ENCODE measurements around the gene MICALL2.
A peak's percentile ranks its signal among the peaks of the same experiment; 100 is the strongest.

The MICALL2 gene

DNA sequence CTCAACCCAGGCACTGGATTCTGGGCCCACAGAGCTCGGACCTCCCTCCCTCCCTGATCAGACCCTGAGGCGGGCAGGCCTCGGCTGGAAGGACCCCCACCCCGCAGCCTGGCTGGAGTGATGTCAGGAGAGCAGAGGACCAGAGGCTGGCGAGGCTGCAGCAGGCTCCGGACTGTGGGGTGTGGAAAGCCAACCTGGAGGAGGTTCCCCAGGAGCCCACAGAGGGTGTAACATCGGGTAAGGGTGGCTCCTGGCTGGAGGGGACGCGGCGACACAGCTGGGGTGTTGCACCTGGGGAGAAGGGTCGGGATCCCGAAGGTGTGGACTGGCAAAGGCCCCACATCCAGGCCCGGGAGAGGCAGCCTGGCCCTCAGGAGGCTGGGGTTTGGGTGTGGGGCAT lies 8.9 kb upstream of the MICALL2 start:
- no peak for DNase-seq (ENCODE audit: low read depth)

DNA sequence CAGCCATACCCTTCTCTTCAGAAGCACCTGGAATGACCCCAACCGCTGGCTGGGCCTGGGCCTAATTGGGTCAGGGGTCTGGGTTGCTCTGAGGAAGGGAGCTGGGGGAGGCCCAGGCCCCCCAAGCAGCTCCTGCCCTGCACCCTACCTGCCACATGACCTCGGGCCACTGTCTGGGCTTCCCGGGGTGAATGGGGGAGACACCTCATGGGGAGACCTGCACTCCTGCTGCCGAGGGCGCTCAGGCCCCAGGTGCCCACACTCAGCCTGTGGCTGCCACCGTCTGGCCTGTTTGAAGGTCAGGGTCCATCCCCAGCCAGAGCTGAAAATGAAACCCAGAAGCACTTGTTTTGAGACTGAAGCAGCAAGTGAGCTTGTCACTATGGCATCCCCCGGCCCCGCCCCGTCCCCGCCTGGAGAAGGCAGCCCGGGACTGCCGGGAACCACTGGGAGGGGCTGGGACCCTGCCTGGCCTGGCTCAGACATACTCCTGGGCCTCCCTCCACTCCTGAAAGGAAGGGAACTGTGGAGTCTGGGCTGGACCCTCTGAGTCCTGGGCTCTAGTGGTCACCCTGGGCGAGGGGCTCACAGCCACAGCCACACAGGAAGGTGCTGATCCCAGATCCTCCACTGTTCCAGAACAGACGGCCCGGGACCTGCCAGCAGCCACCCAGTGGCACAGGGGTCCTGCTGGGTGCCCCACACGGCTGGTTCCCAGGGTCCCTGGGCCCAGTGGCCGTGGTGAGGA lies 7.4 kb upstream of the MICALL2 start:
- DNase-seq (ENCODE audit: low read depth), result no peak

DNA sequence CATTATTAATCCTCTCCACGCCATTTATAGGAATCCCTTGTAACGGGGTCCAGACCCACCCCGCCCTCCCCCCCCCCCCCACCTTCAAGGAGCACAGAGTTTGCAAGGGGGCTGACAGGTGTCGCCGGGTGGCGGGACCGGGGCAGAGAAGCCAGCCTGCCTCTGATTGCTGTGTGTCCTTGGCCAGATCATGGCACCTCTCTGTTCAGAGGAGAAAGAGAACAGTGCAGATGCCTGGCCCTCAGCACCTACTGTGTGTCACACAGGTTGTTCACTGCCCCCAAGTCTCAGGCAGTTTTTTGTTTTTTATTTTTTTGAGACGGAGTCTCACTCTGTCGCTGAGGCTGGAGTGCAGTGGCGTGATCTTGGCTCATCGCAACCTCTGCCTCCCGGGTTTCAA lies 5.4 kb upstream of the MICALL2 start:
- no peak for DNase-seq (ENCODE audit: low read depth)

DNA sequence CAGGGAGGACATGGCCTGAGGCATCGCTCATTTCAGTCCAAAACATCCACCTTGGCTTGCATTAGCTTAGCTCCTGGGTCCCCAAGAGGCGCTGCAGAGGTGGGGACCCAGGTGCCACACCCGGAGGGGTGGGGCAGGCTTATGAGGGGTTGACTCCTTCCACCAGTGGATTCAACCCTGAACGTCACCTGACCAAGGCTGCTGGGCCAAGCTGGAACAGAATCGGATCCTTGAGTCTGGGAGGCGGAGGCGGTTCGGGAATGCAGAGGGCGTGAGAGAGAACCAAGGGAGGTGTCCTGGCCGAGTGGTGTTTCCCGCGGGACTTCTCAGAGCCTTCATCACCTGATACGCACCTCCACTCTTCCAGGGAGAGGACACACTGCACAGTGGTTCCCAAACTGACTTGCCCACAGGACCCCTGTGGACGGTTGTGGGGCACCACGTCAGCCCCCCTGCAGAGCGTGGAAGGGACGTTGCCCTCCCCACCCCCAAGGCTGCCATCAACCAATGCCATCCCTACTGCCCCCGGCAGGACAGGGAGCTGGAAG lies 4.5 kb upstream of the MICALL2 start:
- no peak for DNase-seq (ENCODE audit: low read depth)

DNA sequence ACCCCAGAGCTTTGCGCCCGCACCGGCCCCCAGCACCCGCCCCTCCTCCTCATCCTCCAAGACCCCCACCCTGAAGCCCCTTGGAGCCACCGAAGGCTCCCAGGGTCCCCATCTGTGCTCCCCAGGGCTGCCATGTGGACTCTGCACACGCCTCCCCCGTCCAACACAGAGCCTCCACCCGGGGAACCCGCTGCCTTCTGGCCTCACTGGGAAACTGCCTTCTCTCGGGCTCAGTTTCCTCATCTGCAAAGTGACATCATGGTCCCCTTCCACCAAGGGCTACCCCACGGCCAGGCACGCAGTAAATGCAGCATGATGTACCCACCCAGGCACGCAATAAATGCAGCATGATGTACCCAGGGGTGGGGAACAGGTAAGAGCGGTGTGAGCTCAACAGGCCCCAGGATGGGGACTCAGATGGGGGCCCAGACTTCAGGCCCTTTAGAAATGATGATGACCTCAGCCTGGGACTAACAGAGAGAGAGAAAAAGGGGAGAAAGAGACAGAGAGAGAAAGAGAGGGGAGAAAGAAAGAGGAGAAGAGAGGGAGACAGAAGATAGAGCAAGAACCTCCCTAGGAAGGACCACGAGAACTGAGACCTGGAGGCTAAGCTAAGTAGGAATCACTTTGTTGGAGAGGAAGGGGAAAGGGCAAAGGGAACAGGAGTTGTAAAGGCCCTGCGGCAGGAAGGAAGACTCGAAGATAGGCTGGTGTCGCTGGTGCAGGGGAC lies 2.5 kb upstream of the MICALL2 start:
- DNase-seq (ENCODE audit: low read depth), result no peak

DNA sequence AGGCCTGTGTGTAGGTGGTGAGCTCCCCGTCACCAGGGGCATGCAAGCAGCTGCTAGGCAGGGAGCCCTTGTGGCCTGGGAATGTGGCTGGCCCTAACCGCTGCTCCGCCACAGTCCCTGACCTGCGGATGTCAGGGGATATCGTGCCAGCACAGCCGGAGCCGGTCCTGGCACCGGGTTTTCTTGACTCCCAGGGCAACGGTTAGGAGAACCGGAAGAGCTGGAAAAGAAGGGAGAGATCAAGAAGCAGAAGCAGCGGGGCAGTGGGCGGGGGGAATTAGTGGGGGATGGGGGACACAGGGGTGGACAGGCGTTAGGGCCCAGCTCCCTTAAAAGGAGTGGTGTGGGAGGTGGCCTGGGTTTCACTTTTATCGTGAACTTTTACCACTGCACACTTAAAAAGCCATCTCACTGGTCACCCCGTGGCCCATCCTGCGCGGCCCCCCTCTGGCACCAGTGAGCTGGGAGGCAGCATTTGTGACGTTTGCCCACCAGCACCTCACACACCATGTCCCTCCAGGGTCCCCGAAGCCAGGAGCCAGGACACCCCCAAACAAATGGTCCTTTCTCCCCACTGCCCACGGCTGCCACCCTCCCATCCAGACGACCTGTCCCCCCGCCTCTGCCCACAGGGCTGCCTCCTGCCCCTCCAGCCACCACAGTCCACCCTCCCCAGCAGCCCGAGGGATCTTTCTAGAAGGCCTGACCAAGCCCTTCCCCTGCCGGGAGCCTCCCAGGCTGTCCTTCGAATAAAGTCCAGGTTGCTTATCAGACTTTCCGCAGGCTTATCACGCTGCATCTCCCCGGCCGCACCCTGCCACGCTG lies 1.8 kb upstream of the MICALL2 start:
- no peak for DNase-seq (ENCODE audit: low read depth)

DNA sequence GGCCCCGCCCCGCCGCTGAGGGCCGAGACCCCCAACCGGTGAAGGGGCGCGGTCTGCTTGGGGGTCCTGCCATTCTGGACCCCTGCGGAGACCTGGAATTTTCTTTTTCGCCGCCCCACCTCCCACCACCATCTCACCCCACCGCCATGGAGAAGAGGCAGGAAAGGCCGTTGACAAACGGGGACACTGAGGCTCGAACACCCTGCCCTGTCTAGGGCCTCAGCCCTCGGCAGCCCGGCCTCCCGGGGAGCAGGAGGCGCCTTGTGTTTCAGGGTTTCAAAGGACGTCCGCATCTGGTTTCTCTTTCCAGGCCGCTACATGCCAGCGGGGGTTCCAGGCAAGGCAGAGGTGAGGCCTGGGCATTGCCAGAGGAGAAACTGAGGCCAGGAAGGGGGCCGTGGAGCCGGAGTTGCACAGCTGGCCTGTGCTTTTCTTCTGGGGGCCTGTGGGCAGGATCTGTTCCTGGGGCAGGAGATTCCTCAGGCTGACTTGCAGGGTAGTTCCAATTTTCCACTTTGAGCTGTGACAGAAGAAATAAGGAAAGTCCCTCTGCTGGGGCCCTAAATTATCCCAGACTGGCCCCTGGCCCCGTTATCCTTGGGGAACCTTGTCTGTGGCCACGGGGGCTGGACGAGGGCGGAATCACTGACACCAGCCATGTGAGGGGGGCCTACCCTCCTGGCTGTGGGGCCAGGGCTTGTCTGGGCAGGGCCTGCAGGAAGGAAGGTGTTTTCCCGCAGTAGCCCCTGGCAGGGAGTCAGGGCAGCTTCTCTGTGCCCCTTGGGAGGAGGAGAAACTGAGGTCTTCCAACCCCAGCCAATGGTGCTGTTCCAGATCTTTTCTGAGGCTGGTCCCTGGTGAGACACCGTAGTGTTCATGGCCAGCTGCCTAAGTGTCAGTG lies 900 bp upstream of the MICALL2 start:
- no peak for DNase-seq (ENCODE audit: low read depth)

DNA sequence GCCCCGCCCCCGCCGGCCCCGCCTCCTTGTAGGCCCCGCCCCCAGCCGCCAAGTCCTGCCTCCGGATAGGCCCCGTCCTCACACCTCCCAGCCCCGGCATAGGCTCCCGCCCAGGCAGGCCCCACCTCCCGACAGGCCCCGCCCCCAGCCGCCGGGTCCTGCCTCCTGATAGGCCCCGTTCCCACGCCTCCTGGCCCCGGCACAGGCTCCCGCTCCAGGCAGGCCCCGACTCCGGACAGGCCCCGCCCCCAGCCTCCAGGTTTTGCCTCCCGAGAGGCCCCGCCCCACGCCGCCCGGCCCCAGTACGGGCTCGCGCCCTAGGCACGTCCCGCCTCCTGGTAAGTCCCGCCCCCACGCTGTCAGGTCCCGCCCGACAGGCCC lies 232 bp upstream of the MICALL2 start:
- peak; percentile 93 for DNase-seq (ENCODE audit: low read depth)

DNA sequence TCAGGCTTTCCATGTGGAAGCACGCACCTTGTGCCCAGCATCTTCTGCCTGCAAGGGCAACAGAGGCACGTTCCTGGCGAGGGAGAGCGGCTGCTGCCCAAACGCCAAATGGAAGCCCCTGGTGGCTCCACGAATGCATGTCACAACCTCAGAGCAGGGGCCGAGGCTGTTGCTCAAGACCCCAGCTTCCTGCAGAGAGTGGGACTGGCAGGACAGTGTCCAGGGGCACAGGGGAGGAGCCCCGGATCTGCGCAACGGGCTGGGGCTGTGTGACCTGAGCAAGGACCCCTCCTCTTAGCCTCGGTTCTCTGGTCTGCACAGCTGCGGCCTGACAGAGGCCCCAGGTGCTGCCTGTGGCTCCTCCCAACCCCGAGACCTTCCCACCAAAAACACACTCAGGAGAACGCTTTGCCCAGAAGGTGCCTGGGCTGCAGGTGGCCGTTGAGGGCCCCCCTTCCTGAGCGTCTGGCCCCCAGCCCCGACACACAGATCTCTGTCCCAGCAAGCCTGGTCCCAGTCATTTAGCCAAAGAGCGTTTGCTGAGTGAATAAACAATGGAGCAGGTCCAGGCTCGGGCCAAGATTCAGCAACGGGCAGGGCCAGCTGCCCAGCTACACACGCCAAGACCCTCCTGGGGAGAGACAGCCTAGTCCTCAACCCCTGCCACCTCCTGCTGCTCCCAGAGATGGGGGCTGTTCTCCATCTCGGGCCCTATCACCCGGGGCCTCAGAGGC lies 1.2 kb downstream of the MICALL2 start:
- DNase-seq (ENCODE audit: low read depth), result no peak

DNA sequence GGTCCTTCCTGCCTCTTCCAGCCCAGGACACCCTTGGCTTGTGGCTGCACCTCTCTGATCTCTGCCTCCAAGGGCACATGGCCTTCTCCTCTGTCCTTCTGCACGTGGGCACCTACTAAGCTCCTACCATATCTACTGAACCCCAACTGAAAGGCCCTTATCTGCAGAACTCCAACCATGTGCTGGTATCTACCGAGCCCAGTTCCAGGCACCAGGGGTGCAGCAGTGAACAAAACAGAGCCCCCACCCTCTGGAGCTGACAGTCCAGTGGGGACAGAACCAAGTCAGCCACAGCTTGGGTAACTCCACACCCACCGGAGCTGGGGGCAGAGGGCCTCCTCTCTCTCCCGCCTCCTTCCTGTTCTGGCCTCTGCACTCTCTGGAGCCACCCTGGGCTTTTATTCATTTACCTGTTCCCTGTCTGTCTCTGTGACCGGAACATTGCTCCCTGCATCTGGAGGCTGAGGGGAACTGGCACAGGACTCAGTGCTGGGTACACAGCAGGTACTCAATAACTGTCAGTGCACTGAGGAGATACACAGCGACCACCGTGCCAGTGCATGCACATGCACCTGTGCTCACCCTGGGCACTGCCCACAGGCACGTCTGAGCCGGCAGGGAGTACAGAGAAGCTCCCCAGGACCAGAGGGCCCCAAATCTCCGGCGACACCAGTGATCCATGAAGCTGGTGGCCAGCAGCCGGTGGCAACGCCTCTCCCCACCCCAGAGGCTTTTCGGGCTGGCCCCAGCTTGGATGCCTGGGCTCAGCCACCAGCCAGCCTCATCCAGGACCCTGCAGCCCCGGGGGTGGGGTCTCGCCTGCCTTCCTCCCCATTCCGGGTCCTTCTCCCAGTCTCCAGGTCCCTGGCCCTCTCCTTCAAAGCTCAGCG lies 2.0 kb downstream of the MICALL2 start:
- no peak for DNase-seq (ENCODE audit: low read depth)

DNA sequence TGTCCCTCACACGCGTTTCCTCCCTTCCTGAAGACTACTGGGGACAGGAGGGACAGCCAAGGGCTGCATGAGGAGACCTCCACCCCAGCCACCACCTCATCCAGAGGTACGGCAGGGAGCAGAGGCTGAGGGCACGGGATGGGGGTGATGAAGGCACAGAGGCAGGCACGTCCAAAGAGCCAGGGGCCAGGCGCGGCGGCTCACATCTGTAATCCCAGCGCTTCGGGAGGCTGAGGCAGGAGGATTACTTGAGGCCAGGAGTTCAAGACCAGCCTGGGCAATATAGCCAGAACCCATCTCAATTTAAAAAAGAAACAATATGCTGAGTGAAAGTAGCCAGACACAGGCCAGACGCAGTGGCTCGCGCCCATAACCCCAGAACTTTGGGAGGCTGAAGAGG lies 3.3 kb downstream of the MICALL2 start:
- DNase-seq (ENCODE audit: low read depth), result no peak

DNA sequence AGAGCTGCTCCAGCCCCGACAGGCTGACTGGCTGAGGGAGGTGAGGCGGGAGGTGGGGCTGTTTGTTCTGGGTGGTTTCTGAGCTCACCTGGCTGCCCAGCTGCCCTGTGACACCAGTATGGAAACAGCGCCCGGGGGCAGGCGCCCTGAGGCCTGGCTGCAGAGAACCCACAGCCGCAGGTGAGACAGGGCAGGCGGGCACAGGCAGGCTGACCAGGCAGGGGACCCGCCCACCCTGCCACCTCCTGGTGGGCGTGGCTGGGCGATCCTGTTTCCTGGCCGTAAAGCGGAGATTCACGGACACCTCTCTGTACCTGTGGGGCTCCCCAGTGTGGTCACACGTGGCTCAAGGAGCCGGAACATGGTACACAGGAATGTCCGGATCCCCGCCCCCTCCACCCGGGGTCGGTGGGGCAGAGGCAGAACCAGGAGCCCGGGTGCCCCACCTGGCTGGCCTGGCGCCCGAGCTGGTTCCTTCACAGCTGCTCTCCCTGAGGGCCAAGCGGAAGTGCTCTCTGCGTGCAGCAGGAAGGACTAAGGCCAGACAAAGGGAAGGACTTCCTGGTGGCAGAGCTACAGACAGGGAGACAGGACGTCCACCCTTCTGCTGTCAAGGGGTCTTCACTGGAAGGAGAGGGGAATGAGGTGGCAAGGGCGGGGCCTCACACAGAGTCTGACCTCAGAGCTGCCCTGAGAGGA lies 3.9 kb downstream of the MICALL2 start:
- DNase-seq (ENCODE audit: low read depth), result no peak

DNA sequence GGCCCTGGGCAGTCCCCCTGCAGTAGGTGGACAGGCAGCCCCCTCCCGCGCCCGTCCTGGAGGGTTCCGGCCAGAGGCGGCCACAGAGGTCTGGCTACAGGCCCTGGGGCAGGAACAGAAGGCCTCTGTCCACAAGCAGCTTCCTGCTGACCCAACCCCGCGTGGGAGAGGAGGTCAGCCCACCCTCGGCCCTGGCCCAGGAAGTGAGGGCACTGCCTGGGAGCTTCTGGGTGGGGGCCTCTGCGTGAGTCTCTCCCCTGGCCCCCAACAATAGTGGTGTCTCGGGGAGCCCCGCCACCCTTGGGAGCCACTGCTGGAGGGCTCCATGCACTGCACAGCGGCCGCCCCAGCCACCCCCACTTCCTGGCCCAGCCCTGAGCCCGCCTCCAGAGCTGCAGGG lies 4.7 kb downstream of the MICALL2 start:
- DNase-seq (ENCODE audit: low read depth), result no peak

DNA sequence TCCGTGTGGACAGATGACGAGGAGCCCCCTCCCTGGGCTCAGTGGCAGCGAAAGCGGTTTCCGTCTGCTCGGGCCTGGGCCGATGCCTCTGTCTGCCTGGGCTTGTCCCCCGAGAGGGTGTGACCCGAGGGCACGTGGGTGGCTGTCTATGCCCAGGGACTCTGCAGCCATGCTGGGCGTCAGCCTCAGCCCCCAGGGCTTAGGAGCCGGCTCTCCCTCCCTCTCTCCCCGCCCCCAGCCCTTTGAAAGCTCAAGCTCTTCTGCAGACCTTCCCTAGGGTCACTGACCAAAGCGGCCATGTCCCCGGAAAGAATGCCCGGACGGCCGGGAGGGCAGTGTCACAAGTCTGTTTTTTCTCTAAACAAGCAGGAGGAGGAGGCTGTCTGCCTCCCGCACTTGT lies 7.1 kb downstream of the MICALL2 start:
- no peak for DNase-seq (ENCODE audit: low read depth)

DNA sequence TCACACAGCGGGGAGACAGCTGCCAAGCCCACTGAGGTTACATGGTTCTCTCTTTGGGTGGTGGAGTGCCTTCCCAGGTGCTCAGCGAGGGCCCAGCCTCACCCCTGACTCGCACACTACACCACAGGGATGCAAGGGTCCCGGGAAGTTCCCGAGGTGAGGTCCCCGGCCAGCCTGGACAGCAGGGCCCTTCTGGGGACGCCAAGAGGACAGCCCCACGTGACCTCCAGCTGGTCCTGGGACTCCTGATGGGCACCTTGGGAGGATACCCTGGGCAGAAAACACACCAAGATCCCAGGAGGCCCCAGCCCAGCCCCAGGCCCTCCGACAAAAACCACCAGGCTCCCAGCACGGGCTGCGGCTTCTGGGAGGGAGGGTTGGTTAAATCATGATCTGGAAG lies 8.3 kb downstream of the MICALL2 start:
- DNase-seq (ENCODE audit: low read depth), result no peak

DNA sequence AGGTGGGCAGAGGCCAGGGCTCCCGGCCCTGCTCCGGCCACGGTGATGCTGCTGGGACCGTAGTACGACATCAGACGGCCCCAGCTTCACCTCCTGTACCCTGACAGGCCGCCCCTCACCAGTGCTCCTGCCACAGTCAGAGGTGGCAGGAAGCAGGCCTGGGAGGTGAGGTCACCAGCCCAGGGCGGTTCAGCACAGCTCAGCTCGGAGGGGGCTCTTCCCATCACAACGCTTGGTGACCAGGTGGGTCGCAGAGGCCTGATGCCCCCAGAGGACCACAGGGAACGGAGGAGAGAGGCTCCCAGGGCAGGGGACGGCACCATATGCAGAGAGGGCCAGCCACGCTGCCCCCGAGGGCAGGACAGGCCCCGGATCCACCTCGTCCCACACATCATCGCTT lies 8.8 kb downstream of the MICALL2 start:
- DNase-seq (ENCODE audit: low read depth), result no peak

DNA sequence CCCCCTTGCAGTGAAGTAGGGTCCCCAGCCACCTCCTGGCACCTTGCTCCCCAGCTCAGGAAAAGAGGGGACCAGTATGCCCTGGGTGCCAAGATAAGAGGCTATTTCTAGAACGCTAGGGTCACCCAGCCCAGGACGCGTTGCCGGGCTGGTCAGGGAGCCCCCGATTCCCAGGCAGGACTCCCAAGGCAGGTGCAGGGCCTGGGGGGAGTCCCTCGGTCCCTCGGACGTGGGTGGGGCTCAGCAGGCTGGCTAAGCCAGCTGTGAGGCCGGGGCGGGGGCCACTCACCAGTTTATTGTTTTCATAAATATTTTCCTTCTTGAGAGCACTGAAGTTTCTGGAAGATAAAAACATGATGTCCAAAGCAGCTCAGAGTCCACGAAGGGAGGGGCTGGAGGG lies 9.3 kb downstream of the MICALL2 start:
- no peak for DNase-seq (ENCODE audit: low read depth)

DNA sequence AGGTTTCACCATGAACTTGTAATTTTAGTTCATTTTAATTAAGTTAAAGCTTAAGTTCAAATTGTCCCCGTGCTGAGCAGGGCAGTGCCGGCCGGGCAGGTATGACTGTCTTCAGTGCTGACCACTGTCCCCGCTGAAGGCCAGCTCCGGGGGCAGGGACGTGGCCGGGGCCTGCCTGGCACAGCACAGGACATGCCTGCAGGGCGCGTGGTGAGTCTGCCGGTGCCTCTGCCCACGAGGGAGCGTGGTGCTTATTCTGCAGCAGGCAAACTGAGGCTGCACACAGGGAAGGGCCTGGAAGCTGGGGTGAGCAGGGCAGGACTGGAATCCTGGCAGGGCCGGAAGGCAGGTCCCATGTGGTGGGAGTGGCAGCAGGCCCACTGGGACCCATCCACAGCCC lies 9.8 kb downstream of the MICALL2 start:
- DNase-seq (ENCODE audit: low read depth), result no peak

DNA sequence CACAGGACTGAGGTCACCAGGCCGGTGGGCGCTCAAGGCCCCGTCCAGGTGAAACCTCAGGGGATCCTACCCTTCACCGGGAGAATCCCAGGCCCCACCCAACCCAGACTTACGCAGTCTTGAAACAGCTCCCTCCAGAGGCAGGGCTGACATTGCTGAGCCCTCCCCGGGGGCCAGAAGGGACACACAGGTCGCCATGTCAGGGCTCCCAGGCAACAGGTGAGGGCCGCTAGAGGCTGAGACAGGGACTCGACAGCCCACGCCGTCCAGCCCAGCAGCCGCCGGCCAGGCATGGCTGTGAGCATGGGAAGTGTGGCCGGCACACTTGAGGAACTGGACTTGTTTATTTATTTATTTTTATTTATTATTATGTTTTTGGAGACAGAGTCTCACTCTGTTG lies 10.3 kb downstream of the MICALL2 start:
- DNase-seq (ENCODE audit: low read depth), result no peak

All from activated T-cell treated with anti-CD3 and anti-CD28 coated beads for 1 hour (primary cell).